Measurements from ENCODE around the gene CIC.

DNA sequence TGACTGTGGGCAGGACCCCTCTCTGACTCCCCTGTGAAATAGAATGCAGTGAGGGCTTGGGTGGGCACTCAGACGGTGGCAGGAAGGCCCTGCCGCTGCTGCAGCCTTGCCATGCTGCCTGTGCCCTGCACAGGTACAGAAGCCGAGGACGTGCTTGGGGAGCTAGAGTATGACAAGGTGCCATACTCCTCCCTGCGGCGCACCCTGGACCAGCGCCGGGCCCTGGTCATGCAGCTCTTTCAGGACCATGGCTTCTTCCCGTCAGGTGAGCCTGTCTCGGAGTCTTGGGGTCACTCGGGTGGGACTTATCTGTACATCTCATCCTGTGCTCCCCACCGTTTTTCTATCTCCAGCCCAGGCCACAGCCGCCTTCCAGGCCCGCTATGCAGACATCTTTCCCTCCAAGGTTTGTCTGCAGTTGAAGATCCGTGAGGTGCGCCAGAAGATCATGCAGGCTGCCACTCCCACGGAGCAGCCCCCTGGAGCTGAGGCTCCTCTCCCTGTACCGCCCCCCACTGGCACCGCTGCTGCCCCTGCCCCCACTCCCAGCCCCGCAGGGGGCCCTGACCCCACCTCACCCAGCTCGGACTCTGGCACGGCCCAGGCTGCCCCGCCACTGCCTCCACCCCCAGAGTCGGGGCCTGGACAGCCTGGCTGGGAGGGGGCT is 25.6 kb downstream of the CIC start:
- TF ChIP-seq CTCF (IDR thresholded peaks at IDR 0.05; ENCODE audit: low read length) (no peak), EZH2phosphoT487 (IDR thresholded peaks at IDR 0.05; ENCODE audit: low read length) (no peak), EZH2 (optimal IDR thresholded peaks at IDR 0.05; ENCODE audit: low read depth, low read length) (no peak)
